Measurements from ENCODE around the gene FRMD4B. TPM values are rescaled to one million over a fixed set of nuclear protein-coding genes. Genes with fewer than 3 reads are reported as not detected.

FRMD4B gene
- total RNA-seq, 1 experiment from 2014 or later: 19.1 TPM

- peak; percentile 62 for DNase-seq (ENCODE audit: low read depth)
These were observed 206.8 kb downstream of the FRMD4B start for GRCh38 chr3:69178838-69179739.

GRCh38 chr3:69178082-69178481 lies 207.8 kb downstream of the FRMD4B start:
- no peak for DNase-seq (ENCODE audit: low read depth)

GRCh38 chr3:69174871-69175737 lies 210.8 kb downstream of the FRMD4B start:
- no peak for DNase-seq (ENCODE audit: low read depth)

- DNase-seq (ENCODE audit: low read depth): no peak
These were observed 211.4 kb downstream of the FRMD4B start for GRCh38 chr3:69174445-69174844.

- DNase-seq (ENCODE audit: low read depth): no peak
These were observed 213.8 kb downstream of the FRMD4B start for GRCh38 chr3:69172058-69172457.

- DNase-seq (ENCODE audit: low read depth): no peak
These were observed 219.4 kb downstream of the FRMD4B start for GRCh38 chr3:69166446-69166845.

GRCh38 chr3:69165744-69166143 lies 220.1 kb downstream of the FRMD4B start:
- DNase-seq (ENCODE audit: low read depth): no peak

GRCh38 chr3:69164296-69164695 lies 221.6 kb downstream of the FRMD4B start:
- no peak for DNase-seq (ENCODE audit: low read depth)

GRCh38 chr3:69162308-69162980 lies 223.4 kb downstream of the FRMD4B start:
- no peak for DNase-seq (ENCODE audit: low read depth)

GRCh38 chr3:69161587-69162307 lies 224.1 kb downstream of the FRMD4B start:
- DNase-seq (ENCODE audit: low read depth): peak; percentile 57

GRCh38 chr3:69160525-69160924 lies 225.4 kb downstream of the FRMD4B start:
- no peak for DNase-seq (ENCODE audit: low read depth)

- no peak for DNase-seq (ENCODE audit: low read depth)
These were observed 225.8 kb downstream of the FRMD4B start for GRCh38 chr3:69160107-69160506.

- DNase-seq (ENCODE audit: low read depth): no peak
These were observed 236.3 kb downstream of the FRMD4B start for GRCh38 chr3:69149586-69149985.

GRCh38 chr3:69145688-69146087 lies 240.2 kb downstream of the FRMD4B start:
- no peak for DNase-seq (ENCODE audit: low read depth)

GRCh38 chr3:69144631-69145245 lies 241.2 kb downstream of the FRMD4B start:
- DNase-seq (ENCODE audit: low read depth): no peak

GRCh38 chr3:69143612-69144011 lies 242.3 kb downstream of the FRMD4B start:
- DNase-seq (ENCODE audit: low read depth): peak; percentile 67

GRCh38 chr3:69142797-69143454 lies 243.0 kb downstream of the FRMD4B start:
- no peak for DNase-seq (ENCODE audit: low read depth)

- no peak for DNase-seq (ENCODE audit: low read depth)
These were observed 243.8 kb downstream of the FRMD4B start for GRCh38 chr3:69142090-69142489.

- no peak for DNase-seq (ENCODE audit: low read depth)
These were observed 244.6 kb downstream of the FRMD4B start for GRCh38 chr3:69141313-69141712.

GRCh38 chr3:69137412-69137811 lies 248.5 kb downstream of the FRMD4B start:
- no peak for DNase-seq (ENCODE audit: low read depth)

All from HT1080 (cell line).